ENCODE data around the gene TARBP1. TPM values are rescaled to one million over a fixed set of nuclear protein-coding genes. Genes with fewer than 3 reads are reported as not detected.
"Not testable (repeated sequence)": the region's sequence is repeated elsewhere in the genome, so short reads cannot be mapped to it uniquely, and the experiment has no call there.

Gene TARBP1
- total and polyA plus RNA-seq, 12 donors: 4.6 to 49.9 (median 9.0) TPM

DNA sequence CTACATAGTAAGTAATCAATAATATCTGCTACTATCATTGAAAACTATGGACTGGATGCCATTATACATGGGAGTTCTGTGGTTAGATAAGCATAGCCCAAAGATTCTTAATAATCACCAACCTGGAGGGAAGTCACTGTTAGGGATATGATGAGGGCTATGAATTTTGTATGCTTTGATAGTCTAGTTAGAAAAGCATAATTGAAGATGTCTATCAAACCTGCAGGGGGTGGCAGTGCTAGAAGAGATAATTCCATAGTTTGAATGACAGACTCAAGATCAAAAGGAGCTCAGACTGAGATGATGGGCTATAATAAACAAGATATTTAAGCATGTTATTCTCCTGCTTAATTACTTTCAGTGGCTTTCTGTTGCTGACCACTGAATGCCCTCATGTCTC is 121.1 kb downstream of the TARBP1 start:
- TF ChIP-seq CTCF (IDR thresholded peaks at IDR 0.05): no peak
- intact Hi-C loops (cut with DNase I): no loop called here
- Histone ChIP-seq H3K9me3 (peaks cover 0 to 6% (median 0%) of the 10 kb centered on the region in 11 donors), H3K27me3 (peaks cover 0 to 22% (median 11%) of the 10 kb centered on the region in 7 donors), H3K4me1 (no peaks in the 10 kb centered on the region), H3K4me3 (no peak overlapping the region), H3K27ac (no peak overlapping the region), H3K36me3 (no peaks in the 10 kb centered on the region)
- no peak for ATAC-seq
- no peak for DNase-seq

GRCh38 chr1:234356615-234357269 is 122.2 kb downstream of the TARBP1 start:
- Histone ChIP-seq H3K27me3 (peaks cover 0 to 22% (median 12%) of the 10 kb centered on the region in 7 donors), H3K4me3 (peak overlapping the region in 8 of 10 donors; percentile 4 to 40 (median 30))
- DNase-seq (peak in 1 of 2 donors; percentile 30), ATAC-seq (peak in 2 of 8 donors; percentile 34 to 63)
- intact Hi-C loops (cut with DNase I); H3K27ac ChIP-seq; H3K9me3 ChIP-seq; H3K4me1 ChIP-seq; H3K36me3 ChIP-seq: not testable (repeated sequence)
- WGBS, 2 donors: 42 to 55% methylated on average over 35 of the region's 35 CpGs

DNA sequence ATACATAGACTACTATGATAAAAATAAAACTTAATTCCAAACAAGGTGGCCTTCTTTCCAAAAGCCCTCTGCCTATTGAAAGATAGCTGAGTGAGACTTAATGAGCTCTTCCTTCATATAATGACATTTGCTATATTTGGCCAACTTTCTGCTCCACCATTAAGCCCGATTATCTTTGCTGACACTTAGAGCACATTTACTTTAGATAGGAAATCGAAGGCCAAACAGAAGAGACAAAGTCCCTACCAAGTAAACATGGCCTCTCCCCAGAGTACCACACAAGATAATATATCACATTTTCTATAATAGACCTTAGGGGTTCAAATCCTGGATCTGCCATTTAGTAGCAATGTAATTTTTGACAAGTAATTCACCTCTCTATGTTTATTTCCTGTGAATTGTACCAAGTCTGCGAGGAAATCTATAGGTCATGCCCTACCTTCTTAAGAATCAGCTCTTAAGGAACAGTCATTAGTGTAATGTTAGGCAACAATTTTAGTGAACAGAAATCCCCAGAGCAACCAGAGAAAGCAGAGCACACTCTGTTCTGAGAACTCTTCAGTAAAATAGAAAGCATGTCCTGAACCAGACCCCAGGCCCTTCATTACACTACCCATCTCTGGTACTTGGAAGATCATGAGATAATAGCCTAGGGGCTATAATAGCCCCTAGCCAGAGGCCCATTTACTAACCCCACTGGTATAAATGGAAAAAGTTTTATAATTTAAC is 123.0 kb downstream of the TARBP1 start:
- H3K9me3 ChIP-seq: peaks cover 0 to 6% (median 0%) of the 10 kb centered on the region in 11 donors
- intact Hi-C loops (cut with DNase I): no loop called here
- no peaks in the 10 kb centered on the region for H3K36me3 ChIP-seq
- H3K27ac ChIP-seq: no peak overlapping the region
- ATAC-seq (no peak), DNase-seq (no peak)
- H3K4me1 ChIP-seq: no peaks in the 10 kb centered on the region
- peaks cover 0 to 26% (median 12%) of the 10 kb centered on the region in 7 donors for H3K27me3 ChIP-seq
- no peak for TF ChIP-seq CTCF (IDR thresholded peaks at IDR 0.05)
- no peak overlapping the region for H3K4me3 ChIP-seq
- 75 to 76% methylated on average over 3 of the region's 3 CpGs for WGBS, 2 donors

DNA sequence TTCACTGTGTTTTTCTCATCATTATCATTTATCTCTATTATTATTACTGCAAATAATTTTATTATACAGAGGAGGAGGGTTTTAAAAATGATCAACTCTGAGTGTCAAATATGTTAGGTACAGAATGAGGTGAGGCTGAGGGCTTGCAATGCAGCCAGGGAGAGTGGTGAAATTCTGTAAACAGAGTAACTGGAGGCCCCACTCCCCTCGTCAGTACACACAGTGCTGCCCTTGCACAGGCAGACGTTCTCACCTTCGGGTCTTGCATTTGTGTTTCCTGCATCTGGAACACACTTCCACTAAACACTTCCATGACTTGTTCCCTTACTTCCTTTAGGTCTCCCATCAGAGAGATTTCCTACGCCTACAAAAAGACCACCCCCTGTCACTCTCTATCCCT is 130.0 kb downstream of the TARBP1 start:
- intact Hi-C loops (cut with DNase I): no loop called here
- 40 to 54% methylated on average over 4 of the region's 4 CpGs for WGBS, 2 donors

More for the DNA sequence above, 130.0 kb downstream of the TARBP1 start:
- H3K27me3 ChIP-seq: peaks cover 0 to 23% (median 8%) of the 10 kb centered on the region in 7 donors
- TF ChIP-seq CTCF (IDR thresholded peaks at IDR 0.05): no peak
- H3K9me3 ChIP-seq: peaks cover 0 to 15% (median 0%) of the 10 kb centered on the region in 11 donors
- no peak for DNase-seq
- no peak for ATAC-seq
- no peak overlapping the region for H3K27ac ChIP-seq
- no peak overlapping the region for H3K4me3 ChIP-seq
- H3K4me1 ChIP-seq: no peaks in the 10 kb centered on the region
- H3K36me3 ChIP-seq: no peaks in the 10 kb centered on the region

All from heart right ventricle (tissue), 16 donors.